HFFc6 (cell line): ENCODE data around the gene NLGN3. TPM values are rescaled to one million over a fixed set of nuclear protein-coding genes. Genes with fewer than 3 reads are reported as not detected.

Experiments used
- DNase-seq: peaks from one replicate; pipeline ENCODE4 v3.0.0-alpha.2; 2018
- H3K27ac Mint-ChIP-seq: 2 replicates; pipeline ENCODE4 v1.8.0; 2020; ENCODE audit warnings: mild to moderate bottlenecking, mixed read lengths
- H3K27me3 Mint-ChIP-seq: 2 replicates; pipeline ENCODE4 v1.8.0; 2021; ENCODE audit warnings: mild to moderate bottlenecking, moderate library complexity, mixed read lengths; ENCODE audit not compliant: insufficient read depth
- H3K36me3 Mint-ChIP-seq: 2 replicates; pipeline ENCODE4 v1.8.0; 2021; ENCODE audit warnings: low read depth, mixed read lengths
- H3K4me1 Mint-ChIP-seq: 2 replicates; pipeline ENCODE4 v1.8.0; 2020; ENCODE audit warnings: low read depth, mixed read lengths
- H3K4me3 Mint-ChIP-seq: 2 replicates; pipeline ENCODE4 v1.8.0; 2020; ENCODE audit warnings: mild to moderate bottlenecking, moderate library complexity, mixed read lengths
- H3K9me3 Mint-ChIP-seq: 2 replicates; pipeline ENCODE4 v1.8.0; 2020; ENCODE audit warnings: mild to moderate bottlenecking, mixed read lengths
- CTCF ChIP-seq: fragments of 200-600 bp; sonication (generic); IDR thresholded peaks from 2 replicates; pipeline ENCODE4 v1.5.0; 2021; ENCODE audit warnings: antibody characterized with exemption, mild to moderate bottlenecking
- total RNA-seq, 6 experiments: library from RNA; stranded (reverse); fragmentation: NEBNext Ultra II Directional; extraction: Animal tissue kit (Norgen Biotek cat#: 25700); gene quantifications; 2 replicates in 1 of 6; 3 replicates in 5 of 6; pipeline ENCODE4 v1.2.3, GENCODE V29; 2021

Gene NLGN3
- total RNA-seq, 6 experiments from 2014 or later = 0.14 to 0.48 (median 0.29) TPM

- H3K4me1 Mint-ChIP-seq = peaks cover 19% of the 10 kb centered on the region
- peak; percentile 7 for DNase-seq
- TF ChIP-seq CTCF = no peak
- no peaks in the 10 kb centered on the region for H3K9me3 Mint-ChIP-seq
- H3K27me3 Mint-ChIP-seq = peaks cover 2% of the 10 kb centered on the region; the same call in 1 of the 2 replicates
- H3K27ac Mint-ChIP-seq = no peak overlapping the region
- H3K4me3 Mint-ChIP-seq = no peak overlapping the region
- H3K36me3 Mint-ChIP-seq = peaks cover 6% of the 10 kb centered on the region
Observed at GRCh38 chrX:71143508-71143907, 1.1 kb upstream of the NLGN3 start.

GRCh38 chrX:71147496-71148277, 3.0 kb downstream of the NLGN3 start:
- H3K4me1 Mint-ChIP-seq = peaks cover 19% of the 10 kb centered on the region
- no peak; the same call in 1 of the 2 replicates for TF ChIP-seq CTCF
- H3K27ac Mint-ChIP-seq = no peak overlapping the region
- no peaks in the 10 kb centered on the region for H3K9me3 Mint-ChIP-seq
- H3K36me3 Mint-ChIP-seq = no peaks in the 10 kb centered on the region; the same call in 1 of the 2 replicates
- peaks cover 2% of the 10 kb centered on the region for H3K27me3 Mint-ChIP-seq
- no peak overlapping the region for H3K4me3 Mint-ChIP-seq
- no peak for DNase-seq

- H3K4me1 Mint-ChIP-seq = peaks cover 19% of the 10 kb centered on the region
- no peaks in the 10 kb centered on the region for H3K9me3 Mint-ChIP-seq
- no peaks in the 10 kb centered on the region; the same call in 1 of the 2 replicates for H3K36me3 Mint-ChIP-seq
- peaks cover 2% of the 10 kb centered on the region for H3K27me3 Mint-ChIP-seq
- no peak for DNase-seq
- no peak for TF ChIP-seq CTCF
- H3K4me3 Mint-ChIP-seq = no peak overlapping the region
- H3K27ac Mint-ChIP-seq = no peak overlapping the region
Observed at GRCh38 chrX:71148278-71148663, 3.6 kb downstream of the NLGN3 start.

GRCh38 chrX:71151366-71151765, 6.7 kb downstream of the NLGN3 start:
- Mint-ChIP-seq H3K4me1 (peaks cover 8% of the 10 kb centered on the region), H3K36me3 (no peaks in the 10 kb centered on the region), H3K27me3 (peaks cover 5% of the 10 kb centered on the region; the same call in 1 of the 2 replicates), H3K9me3 (no peaks in the 10 kb centered on the region), H3K4me3 (no peak overlapping the region), H3K27ac (no peak overlapping the region)
- no peak for TF ChIP-seq CTCF
- no peak for DNase-seq

GRCh38 chrX:71154196-71154595, 9.6 kb downstream of the NLGN3 start:
- Mint-ChIP-seq H3K36me3 (no peaks in the 10 kb centered on the region), H3K4me3 (no peak overlapping the region), H3K27me3 (peaks cover 5% of the 10 kb centered on the region; the same call in 1 of the 2 replicates), H3K9me3 (no peaks in the 10 kb centered on the region), H3K27ac (no peak overlapping the region), H3K4me1 (no peaks in the 10 kb centered on the region)
- DNase-seq = no peak
- TF ChIP-seq CTCF = no peak
